HEK293T (cell line): ENCODE data around the gene TTC7B.

Experiments used
- CTCF ChIA-PET: fragments of 350-600 bp; formaldehyde crosslinking; extraction: SDS; loops from one replicate; lab custom pipeline; 2021; ENCODE audit warnings: antibody characterized with exemption, inconsistent platforms; lab: Yijun Ruan, JAX
- POLR2A ChIA-PET: fragments of 350-600 bp; formaldehyde crosslinking; extraction: SDS; loops from one replicate; lab custom pipeline; 2020; ENCODE audit warnings: antibody characterized with exemption, inconsistent platforms; lab: Yijun Ruan, JAX
- DNase-seq: peaks from one replicate; pipeline ENCODE4 v3.0.0; 2012; ENCODE audit warnings: mixed read lengths; ENCODE audit errors: extremely low spot score
- ARNT ChIP-seq: fragments of 450-650 bp; IDR thresholded peaks from 2 replicates; pipeline ENCODE4 v1.6.1; 2017; ENCODE audit warnings: mild to moderate bottlenecking
- BHLHE40 ChIP-seq: fragments of 450-650 bp; IDR thresholded peaks from 2 replicates; pipeline ENCODE4 v1.6.1; 2016; ENCODE audit warnings: mild to moderate bottlenecking, moderate library complexity, borderline replicate concordance
- CTBP1 ChIP-seq: fragments of 450-650 bp; IDR thresholded peaks from 2 replicates; pipeline ENCODE4 v1.6.1; 2016; ENCODE audit warnings: borderline replicate concordance
- ELF4 ChIP-seq: fragments of 450-650 bp; IDR thresholded peaks from 2 replicates; pipeline ENCODE4 v1.6.1; 2017; ENCODE audit warnings: antibody characterized with exemption
- FOXA1 ChIP-seq: fragments of 450-650 bp; IDR thresholded peaks from 2 replicates; pipeline ENCODE4 v1.6.1; 2016; ENCODE audit warnings: mild to moderate bottlenecking
- FOXK2 ChIP-seq: fragments of 450-650 bp; IDR thresholded peaks from 2 replicates; pipeline ENCODE4 v1.6.1; 2016; ENCODE audit warnings: mild to moderate bottlenecking
- FOXM1 ChIP-seq: fragments of 450-650 bp; IDR thresholded peaks from 2 replicates; pipeline ENCODE4 v1.6.1; 2017; ENCODE audit warnings: mild to moderate bottlenecking, borderline replicate concordance
- HDGF ChIP-seq: fragments of 450-650 bp; IDR thresholded peaks from 2 replicates; pipeline ENCODE4 v1.6.1; 2017; ENCODE audit warnings: antibody characterized with exemption, borderline replicate concordance
- L3MBTL2 ChIP-seq: fragments of 450-650 bp; conservative IDR thresholded peaks from 2 replicates; pipeline ENCODE4 v1.6.1; 2016; ENCODE audit warnings: mild to moderate bottlenecking
- LEF1 ChIP-seq: fragments of 450-650 bp; IDR thresholded peaks from 2 replicates; pipeline ENCODE4 v1.6.1; 2017; ENCODE audit warnings: mild to moderate bottlenecking, borderline replicate concordance
- NFRKB ChIP-seq: fragments of 450-650 bp; IDR thresholded peaks from 2 replicates; pipeline ENCODE4 v1.6.1; 2016; ENCODE audit warnings: mild to moderate bottlenecking, moderate library complexity
- PKNOX1 ChIP-seq: fragments of 450-650 bp; IDR thresholded peaks from 2 replicates; pipeline ENCODE4 v1.6.1; 2016
- SP1 ChIP-seq: fragments of 450-650 bp; IDR thresholded peaks from 2 replicates; pipeline ENCODE4 v1.6.1; 2017
- SUZ12 ChIP-seq: fragments of 450-650 bp; IDR thresholded peaks from 2 replicates; pipeline ENCODE4 v1.6.1; 2016; ENCODE audit warnings: mild to moderate bottlenecking
- TARDBP ChIP-seq: fragments of 450-650 bp; IDR thresholded peaks from 2 replicates; pipeline ENCODE4 v1.6.1; 2016
- ZNF384 ChIP-seq: fragments of 450-650 bp; IDR thresholded peaks from 2 replicates; pipeline ENCODE4 v1.6.1; 2016

The TTC7B gene

DNA sequence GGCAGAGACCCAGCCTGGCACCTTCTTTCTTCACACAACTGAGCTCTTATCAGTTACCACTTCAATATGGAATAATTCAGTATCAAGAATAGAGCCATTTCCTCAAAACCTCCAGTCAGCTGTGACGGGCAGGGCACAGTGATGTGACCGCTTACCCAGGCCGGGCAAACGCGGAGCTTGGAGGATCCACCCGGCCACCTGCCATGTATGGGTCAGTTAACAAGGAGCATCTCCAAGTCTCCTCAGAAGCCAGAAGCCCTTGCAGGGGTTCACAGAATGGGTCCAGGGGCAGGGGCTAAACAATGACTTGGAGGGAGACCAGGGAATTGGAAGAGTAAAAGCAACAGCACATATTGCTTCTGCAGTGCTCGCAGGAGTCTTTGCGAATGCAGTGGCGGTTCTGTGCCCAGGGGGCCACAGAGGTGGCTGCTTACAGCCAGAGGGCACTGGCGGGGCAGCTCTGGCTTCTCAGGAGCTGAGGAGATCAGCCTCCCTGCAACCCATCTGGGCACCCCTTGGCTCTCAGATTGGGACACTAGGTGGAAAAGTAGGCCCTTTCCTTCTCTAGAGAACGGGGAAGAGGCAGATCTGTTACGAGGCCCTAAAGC is 257.1 kb downstream of the TTC7B start:
- TF ChIP-seq L3MBTL2 = no peak
- no peak for TF ChIP-seq ARNT
- no peak for TF ChIP-seq FOXA1
- no peak for TF ChIP-seq SUZ12
- TF ChIP-seq SP1 = no peak
- no peak for TF ChIP-seq FOXK2
- TF ChIP-seq PKNOX1 = no peak
- TF ChIP-seq CTBP1 = no peak
- TF ChIP-seq LEF1 = no peak
- no peak for TF ChIP-seq BHLHE40
- TF ChIP-seq ZNF384 = no peak
- TF ChIP-seq TARDBP = no peak
- TF ChIP-seq NFRKB = no peak
- no peak for TF ChIP-seq HDGF
- TF ChIP-seq ELF4 = no peak

DNA sequence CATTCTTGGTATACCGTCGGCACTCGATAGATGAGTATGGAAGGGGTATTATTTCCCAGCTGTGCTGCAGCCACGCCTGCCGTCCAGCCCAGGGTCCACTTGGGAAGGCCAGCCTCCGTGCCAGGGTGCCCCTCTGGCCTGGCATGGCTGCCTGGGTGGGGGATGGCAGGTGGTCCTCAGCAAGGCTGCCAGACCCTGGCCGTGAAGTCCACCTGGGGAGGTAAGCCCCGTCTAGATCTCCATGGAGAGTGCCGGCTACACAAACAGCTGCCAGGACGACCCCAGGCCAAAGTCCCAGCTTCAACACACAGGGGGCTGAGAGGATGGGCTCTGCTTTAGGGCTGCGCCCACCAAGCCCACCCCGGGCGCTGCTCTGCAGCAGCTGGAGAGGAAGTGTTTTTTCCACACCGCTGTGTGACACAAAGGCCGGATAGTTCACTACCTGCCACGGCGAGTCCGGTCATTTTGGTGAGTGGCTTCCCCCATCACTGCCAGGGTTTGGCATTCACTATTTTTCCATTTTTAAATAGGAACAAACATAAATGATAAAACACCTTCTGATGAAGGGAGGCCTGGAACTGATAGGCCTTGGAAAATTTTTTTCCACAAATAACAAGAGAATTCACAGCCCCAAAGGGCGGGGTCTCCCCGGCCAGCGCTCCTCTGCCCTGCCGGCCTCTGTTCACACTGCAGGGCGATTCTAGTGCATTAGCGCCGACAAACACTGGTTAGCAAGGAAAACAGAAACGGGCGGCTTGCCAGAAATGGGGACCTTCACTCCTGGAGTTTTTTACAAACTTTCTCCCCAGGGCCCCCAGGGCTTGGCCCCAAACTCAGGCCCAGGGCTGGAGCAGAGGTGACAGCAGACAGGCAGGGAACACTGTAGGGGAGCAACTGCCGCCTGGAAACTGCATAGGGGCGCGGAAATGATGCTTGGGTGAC is 257.9 kb downstream of the TTC7B start:
- no peak for TF ChIP-seq ZNF384
- TF ChIP-seq ELF4 = no peak
- TF ChIP-seq NFRKB = no peak
- TF ChIP-seq FOXA1 = no peak
- no peak for TF ChIP-seq LEF1
- no peak for TF ChIP-seq FOXK2
- no peak for TF ChIP-seq HDGF
- no peak for TF ChIP-seq BHLHE40
- CTCF ChIA-PET = interaction anchor here (0.6 kb wide), 1 partner anchor 10 kb away, joined by 3 read pairs; no protein-coding TSS in a partner anchor
- DNase-seq = no peak
- POLR2A ChIA-PET = no interaction called here

More for the DNA sequence above, 257.1 kb downstream of the TTC7B start:
- ChIA-PET CTCF (no interaction called here), POLR2A (no interaction called here)
- DNase-seq = no peak

GRCh38 chr14:90557516-90557915 is 258.7 kb downstream of the TTC7B start:
- POLR2A ChIA-PET = no interaction called here
- no peak for DNase-seq
- TF ChIP-seq CTBP1 = no peak
- TF ChIP-seq SUZ12 = no peak
- no peak for TF ChIP-seq BHLHE40
- no peak for TF ChIP-seq FOXK2
- no peak for TF ChIP-seq SP1
- TF ChIP-seq HDGF = no peak
- CTCF ChIA-PET = interaction anchor here (0.6 kb wide), 1 partner anchor 10 kb away, joined by 3 read pairs; no protein-coding TSS in a partner anchor

DNA sequence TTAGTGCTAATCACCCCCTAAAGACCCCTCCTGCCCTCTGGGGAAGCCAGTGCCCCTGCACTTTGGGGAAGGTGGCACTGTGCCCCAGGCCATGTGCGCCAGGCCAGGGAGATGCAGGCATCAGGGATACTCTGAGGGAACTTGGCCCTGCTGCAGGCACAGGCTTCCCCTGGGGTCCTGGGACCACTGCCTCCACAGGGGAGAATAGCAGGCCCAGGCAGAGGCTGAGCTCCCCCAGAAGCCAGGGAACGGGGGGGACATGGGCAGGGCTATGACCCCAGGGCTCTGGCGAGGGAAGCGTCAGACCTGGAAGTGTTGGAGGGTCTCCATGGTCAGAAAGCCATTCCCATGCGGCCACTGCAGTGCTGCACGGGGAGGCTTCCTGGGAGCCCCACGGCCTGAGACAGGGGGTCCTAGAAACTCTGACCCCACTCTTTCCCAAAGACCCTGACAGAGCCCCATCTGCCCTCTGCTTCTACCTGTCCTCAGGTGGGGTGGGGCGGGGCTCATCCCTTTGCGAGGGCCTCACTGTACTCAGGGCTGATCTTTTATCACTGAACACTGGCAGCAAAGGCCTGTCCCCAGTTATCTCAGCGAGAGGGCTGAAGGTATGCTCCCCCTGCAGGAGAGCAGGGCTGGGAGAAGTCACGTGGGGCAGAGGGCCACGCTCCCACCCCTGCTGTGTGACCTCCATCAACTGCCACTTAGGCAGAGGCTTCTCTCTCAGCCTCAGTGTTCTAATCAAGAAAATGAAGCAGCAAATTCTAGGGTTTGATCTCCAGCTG is 259.4 kb downstream of the TTC7B start:
- DNase-seq = peak; percentile 37
- ChIA-PET POLR2A (no interaction called here), CTCF (no interaction called here)
- no peak for TF ChIP-seq SUZ12
- no peak for TF ChIP-seq NFRKB
- no peak for TF ChIP-seq CTBP1
- TF ChIP-seq ZNF384 = no peak
- TF ChIP-seq PKNOX1 = no peak
- no peak for TF ChIP-seq FOXK2
- TF ChIP-seq FOXA1 = no peak
- TF ChIP-seq ELF4 = no peak
- no peak for TF ChIP-seq BHLHE40
- no peak for TF ChIP-seq L3MBTL2
- TF ChIP-seq SP1 = no peak
- TF ChIP-seq LEF1 = no peak
- no peak for TF ChIP-seq TARDBP
- TF ChIP-seq ARNT = no peak
- no peak for TF ChIP-seq FOXM1
- no peak for TF ChIP-seq HDGF

DNA sequence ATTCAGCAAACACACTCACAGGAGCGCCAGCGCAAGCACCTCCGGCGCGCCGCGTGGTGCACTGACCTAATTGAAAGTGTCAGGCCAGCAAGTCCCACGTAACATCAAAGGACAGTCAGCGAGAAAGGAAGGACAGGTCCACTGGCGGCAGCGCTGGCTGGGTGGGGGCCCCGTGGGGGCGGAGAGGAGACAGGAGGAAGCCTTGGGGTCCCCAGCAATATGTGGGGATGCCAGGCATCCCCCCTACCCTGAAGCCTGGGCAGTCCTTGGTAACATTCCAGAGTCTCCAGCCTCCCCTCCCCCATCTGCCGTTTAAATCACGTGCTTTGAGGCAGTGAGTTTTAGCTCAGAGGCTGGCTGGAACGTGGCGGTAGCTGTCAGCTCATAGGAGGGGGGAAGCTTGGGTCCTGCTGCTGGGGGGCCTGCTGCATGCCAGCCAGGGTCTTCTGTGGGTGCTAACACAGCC is 260.2 kb downstream of the TTC7B start:
- CTCF ChIA-PET = no interaction called here
- TF ChIP-seq L3MBTL2 = no peak
- no peak for TF ChIP-seq TARDBP
- TF ChIP-seq SP1 = no peak
- TF ChIP-seq CTBP1 = no peak
- no peak for TF ChIP-seq FOXK2
- no peak for TF ChIP-seq ZNF384
- DNase-seq = no peak
- POLR2A ChIA-PET = no interaction called here
